Measurements from ENCODE around the gene OR10V1.

The OR10V1 gene

GRCh38 chr11:59667812-59668187 lies 45.8 kb downstream of the OR10V1 start:
- peaks cover 3% of the 10 kb centered on the region for H3K4me1 ChIP-seq
- no peaks in the 10 kb centered on the region for H3K27me3 ChIP-seq (ENCODE audit: control insufficient read depth, insufficient read depth, low read length)
- H3K27ac ChIP-seq = no peak overlapping the region
- H3K9me3 ChIP-seq (ENCODE audit: control insufficient read depth, low read length) = no peaks in the 10 kb centered on the region
- H3K4me2 ChIP-seq (ENCODE audit: low read length) = peak overlapping the region; percentile 69
- H3K4me3 ChIP-seq (ENCODE audit: low read depth, low read length) = peak overlapping the region; percentile 69
- H3K79me2 ChIP-seq = no peaks in the 10 kb centered on the region
- no peak overlapping the region for H3K9ac ChIP-seq
- TF ChIP-seq, protein P1, sequence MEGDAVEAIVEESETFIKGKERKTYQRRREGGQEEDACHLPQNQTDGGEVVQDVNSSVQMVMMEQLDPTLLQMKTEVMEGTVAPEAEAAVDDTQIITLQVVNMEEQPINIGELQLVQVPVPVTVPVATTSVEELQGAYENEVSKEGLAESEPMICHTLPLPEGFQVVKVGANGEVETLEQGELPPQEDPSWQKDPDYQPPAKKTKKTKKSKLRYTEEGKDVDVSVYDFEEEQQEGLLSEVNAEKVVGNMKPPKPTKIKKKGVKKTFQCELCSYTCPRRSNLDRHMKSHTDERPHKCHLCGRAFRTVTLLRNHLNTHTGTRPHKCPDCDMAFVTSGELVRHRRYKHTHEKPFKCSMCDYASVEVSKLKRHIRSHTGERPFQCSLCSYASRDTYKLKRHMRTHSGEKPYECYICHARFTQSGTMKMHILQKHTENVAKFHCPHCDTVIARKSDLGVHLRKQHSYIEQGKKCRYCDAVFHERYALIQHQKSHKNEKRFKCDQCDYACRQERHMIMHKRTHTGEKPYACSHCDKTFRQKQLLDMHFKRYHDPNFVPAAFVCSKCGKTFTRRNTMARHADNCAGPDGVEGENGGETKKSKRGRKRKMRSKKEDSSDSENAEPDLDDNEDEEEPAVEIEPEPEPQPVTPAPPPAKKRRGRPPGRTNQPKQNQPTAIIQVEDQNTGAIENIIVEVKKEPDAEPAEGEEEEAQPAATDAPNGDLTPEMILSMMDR (IDR thresholded peaks at IDR 0.05) = no peak
- no peaks in the 10 kb centered on the region for H3K36me3 ChIP-seq (ENCODE audit: control insufficient read depth, insufficient read depth, low read length)
- no peak overlapping the region for H2AFZ ChIP-seq

- H3K27me3 ChIP-seq (ENCODE audit: control insufficient read depth, insufficient read depth, low read length) = no peaks in the 10 kb centered on the region
- H3K9ac ChIP-seq = no peak overlapping the region
- no peaks in the 10 kb centered on the region for H3K36me3 ChIP-seq (ENCODE audit: control insufficient read depth, insufficient read depth, low read length)
- H3K9me3 ChIP-seq (ENCODE audit: control insufficient read depth, low read length) = no peaks in the 10 kb centered on the region
- H3K4me2 ChIP-seq (ENCODE audit: low read length) = no peak overlapping the region
- H2AFZ ChIP-seq = no peak overlapping the region
- H3K4me3 ChIP-seq (ENCODE audit: low read depth, low read length) = no peak overlapping the region
- no peaks in the 10 kb centered on the region for H3K79me2 ChIP-seq
- H3K4me1 ChIP-seq = peaks cover 3% of the 10 kb centered on the region
- TF ChIP-seq, protein P1 (IDR thresholded peaks at IDR 0.05) = no peak
- H3K27ac ChIP-seq = no peak overlapping the region
Measured at GRCh38 chr11:59666969-59667368, 46.7 kb downstream of the OR10V1 start.

Measured in parathyroid adenoma (tissue), 2 donors.